ENCODE measurements around the gene KRTAP29-1. TPM values are rescaled to one million over a fixed set of nuclear protein-coding genes. Genes with fewer than 3 reads are reported as not detected.
"Not testable (repeated sequence)": the region's sequence is repeated elsewhere in the genome, so short reads cannot be mapped to it uniquely, and the experiment has no call there.

The KRTAP29-1 gene
- total RNA-seq, 1 experiment from 2014 or later: not detected

DNA sequence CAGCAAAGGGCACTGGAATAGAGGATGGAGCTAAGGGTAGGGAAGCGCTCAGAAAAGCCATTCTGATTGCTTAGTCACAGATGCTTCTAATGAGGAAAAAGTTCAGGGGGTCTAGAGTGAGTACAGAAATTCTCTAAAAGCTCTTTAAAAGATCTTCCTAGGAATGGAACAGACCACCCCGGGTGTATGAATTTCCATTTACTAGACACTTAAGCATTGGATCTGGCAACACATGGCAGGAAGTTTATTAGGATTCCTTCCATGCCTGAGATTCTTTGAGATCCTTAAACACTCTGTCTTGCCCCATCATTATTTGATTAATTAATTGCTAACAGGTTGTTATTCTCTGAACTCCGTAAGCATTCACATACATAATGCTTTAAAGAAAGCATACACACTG, 18.6 kb downstream of the KRTAP29-1 start:
- POLR2A ChIA-PET (ENCODE audit: unreplicated experiment): no interaction called here
- CTCF ChIA-PET: no interaction called here
- Histone ChIP-seq H3K36me3 (ENCODE audit: low read depth) (no peaks in the 10 kb centered on the region), H3K9me2 (ENCODE audit: insufficient read depth) (no peaks in the 10 kb centered on the region), H3K9me3 (ENCODE audit: insufficient read depth, low read depth) (0 out of 2 replicates have a peak, but pooled peaks cover 7% of the 10 kb centered on the region), H3K79me2 (ENCODE audit: low read depth) (no peaks in the 10 kb centered on the region), H3K4me2 (no peak overlapping the region), H3K4me3 (no peak overlapping the region), H3K27ac (no peak overlapping the region), H2AFZ (no peak overlapping the region; the same call in 1 of the 2 replicates), H3K27me3 (ENCODE audit: insufficient read depth, low read depth) (no peaks in the 10 kb centered on the region), H3F3A (ENCODE audit: insufficient read depth, low read depth) (no peaks in the 10 kb centered on the region), H4K20me1 (ENCODE audit: insufficient read depth) (no peaks in the 10 kb centered on the region), H3K4me1 (replicated peaks; ENCODE audit: insufficient read depth) (no peaks in the 10 kb centered on the region; the same call in 1 of the 2 replicates)
- no peak for DNase-seq
- no peak for TF ChIP-seq EZH2 (IDR thresholded peaks at IDR 0.05; ENCODE audit: low read depth)
- TF ChIP-seq, protein P1, sequence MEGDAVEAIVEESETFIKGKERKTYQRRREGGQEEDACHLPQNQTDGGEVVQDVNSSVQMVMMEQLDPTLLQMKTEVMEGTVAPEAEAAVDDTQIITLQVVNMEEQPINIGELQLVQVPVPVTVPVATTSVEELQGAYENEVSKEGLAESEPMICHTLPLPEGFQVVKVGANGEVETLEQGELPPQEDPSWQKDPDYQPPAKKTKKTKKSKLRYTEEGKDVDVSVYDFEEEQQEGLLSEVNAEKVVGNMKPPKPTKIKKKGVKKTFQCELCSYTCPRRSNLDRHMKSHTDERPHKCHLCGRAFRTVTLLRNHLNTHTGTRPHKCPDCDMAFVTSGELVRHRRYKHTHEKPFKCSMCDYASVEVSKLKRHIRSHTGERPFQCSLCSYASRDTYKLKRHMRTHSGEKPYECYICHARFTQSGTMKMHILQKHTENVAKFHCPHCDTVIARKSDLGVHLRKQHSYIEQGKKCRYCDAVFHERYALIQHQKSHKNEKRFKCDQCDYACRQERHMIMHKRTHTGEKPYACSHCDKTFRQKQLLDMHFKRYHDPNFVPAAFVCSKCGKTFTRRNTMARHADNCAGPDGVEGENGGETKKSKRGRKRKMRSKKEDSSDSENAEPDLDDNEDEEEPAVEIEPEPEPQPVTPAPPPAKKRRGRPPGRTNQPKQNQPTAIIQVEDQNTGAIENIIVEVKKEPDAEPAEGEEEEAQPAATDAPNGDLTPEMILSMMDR (conservative IDR thresholded peaks at IDR 0.05): no peak
- BruUV-seq (replicated peaks): no TSS peak
- intact Hi-C loops (cut with micrococcal nuclease; ENCODE audit: unreplicated experiment): no loop called here

DNA sequence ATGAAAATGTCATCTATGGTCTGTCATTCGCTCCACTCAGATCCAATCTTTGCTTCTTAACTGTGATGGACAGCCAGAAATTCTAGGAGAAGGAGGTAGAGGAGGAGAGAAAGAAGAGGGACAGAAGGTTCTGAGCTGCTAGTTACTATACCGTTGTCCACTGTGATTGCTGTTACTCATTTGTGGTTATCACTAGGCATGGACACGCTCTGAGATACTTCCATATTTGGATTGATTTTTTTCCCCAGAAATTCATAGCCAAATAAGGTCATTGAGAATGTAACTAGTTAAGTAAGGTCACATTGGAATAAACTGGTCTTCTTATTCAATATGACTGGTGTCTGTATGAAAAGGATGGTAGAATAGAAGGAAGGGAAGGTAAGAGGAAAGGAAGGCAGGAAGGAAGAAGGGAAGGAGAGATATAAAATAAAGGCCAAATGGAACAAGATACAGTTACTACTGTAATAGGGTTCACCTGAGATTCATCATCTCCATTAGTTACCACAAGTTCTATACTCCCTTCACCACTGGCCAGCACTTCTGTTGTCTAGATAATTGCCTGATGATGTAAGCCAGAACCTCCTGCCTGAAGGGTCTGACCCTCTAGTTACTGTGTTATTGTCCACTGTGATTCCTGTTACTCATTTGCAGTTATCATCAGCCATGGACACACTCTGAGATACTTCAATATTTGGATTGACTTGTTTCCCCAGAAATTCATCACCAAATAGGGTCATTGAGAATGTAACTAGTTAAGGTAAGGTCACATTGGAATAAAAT, 24.3 kb downstream of the KRTAP29-1 start:
- no peaks in the 10 kb centered on the region for H3K9me2 ChIP-seq (ENCODE audit: insufficient read depth)
- CTCF ChIA-PET: no interaction called here
- no peak overlapping the region for H3K27ac ChIP-seq
- no peaks in the 10 kb centered on the region for H4K20me1 ChIP-seq (ENCODE audit: insufficient read depth)
- H3K27me3 ChIP-seq (ENCODE audit: insufficient read depth, low read depth): no peaks in the 10 kb centered on the region
- no peaks in the 10 kb centered on the region for H3K4me1 ChIP-seq (replicated peaks; ENCODE audit: insufficient read depth)
- TF ChIP-seq, protein P1 (conservative IDR thresholded peaks at IDR 0.05): no peak
- no peak for TF ChIP-seq EZH2 (IDR thresholded peaks at IDR 0.05; ENCODE audit: low read depth)
- H3K4me3 ChIP-seq: no peak overlapping the region
- POLR2A ChIA-PET (ENCODE audit: unreplicated experiment): no interaction called here
- H3K9me3 ChIP-seq (ENCODE audit: insufficient read depth, low read depth): 0 out of 2 replicates have a peak, but pooled peaks cover 2% of the 10 kb centered on the region
- BruUV-seq (replicated peaks): no TSS peak
- intact Hi-C loops (cut with micrococcal nuclease; ENCODE audit: unreplicated experiment): no loop called here
- H3F3A ChIP-seq (ENCODE audit: insufficient read depth, low read depth): no peaks in the 10 kb centered on the region
- H2AFZ ChIP-seq: no peak overlapping the region
- H3K36me3 ChIP-seq (ENCODE audit: low read depth): no peaks in the 10 kb centered on the region
- no peaks in the 10 kb centered on the region for H3K79me2 ChIP-seq (ENCODE audit: low read depth)
- H3K4me2 ChIP-seq: no peak overlapping the region
- DNase-seq: no peak

DNA sequence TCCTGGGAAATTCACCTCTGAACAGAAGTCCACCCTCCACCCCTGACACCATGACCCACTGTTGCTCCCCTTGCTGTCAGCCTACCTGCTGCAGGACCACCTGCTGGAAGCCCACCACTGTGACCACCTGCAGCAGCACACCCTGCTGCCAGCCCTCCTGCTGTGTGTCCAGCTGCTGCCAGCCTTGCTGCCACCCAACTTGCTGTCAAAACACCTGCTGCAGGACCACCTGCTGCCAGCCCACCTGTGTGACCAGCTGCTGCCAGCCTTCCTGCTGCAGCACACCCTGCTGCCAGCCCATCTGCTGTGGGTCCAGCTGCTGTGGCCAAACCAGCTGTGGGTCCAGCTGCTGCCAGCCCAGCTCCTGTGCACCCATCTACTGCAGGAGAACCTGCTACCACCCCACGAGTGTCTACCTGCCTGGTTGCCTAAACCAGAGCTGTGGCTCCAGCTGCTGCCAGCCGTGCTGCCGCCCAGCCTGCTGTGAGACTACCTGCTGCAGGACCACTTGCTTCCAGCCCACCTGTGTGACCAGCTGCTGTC, 26.9 kb downstream of the KRTAP29-1 start, which contains the start of gene KRTAP9-7:
TSS of gene KRTAP9-7 (plus strand) at position 51 of the 543 bp plus-strand sequence. CDS start at position 51, 0 bp downstream.
- H3K27me3 ChIP-seq (ENCODE audit: insufficient read depth, low read depth); H3K4me1 ChIP-seq (replicated peaks; ENCODE audit: insufficient read depth); H3K36me3 ChIP-seq (ENCODE audit: low read depth); POLR2A ChIA-PET (ENCODE audit: unreplicated experiment); CTCF ChIA-PET; H3K79me2 ChIP-seq (ENCODE audit: low read depth); H3K9me2 ChIP-seq (ENCODE audit: insufficient read depth); H3K27ac ChIP-seq; H2AFZ ChIP-seq; H3K4me2 ChIP-seq; H3K9me3 ChIP-seq (ENCODE audit: insufficient read depth, low read depth); BruUV-seq (replicated peaks); H3F3A ChIP-seq (ENCODE audit: insufficient read depth, low read depth); H4K20me1 ChIP-seq (ENCODE audit: insufficient read depth); DNase-seq; intact Hi-C loops (cut with micrococcal nuclease; ENCODE audit: unreplicated experiment); H3K4me3 ChIP-seq: not testable (repeated sequence)

All from PC-9 (cell line).